ENCODE measurements around the gene L3MBTL3. TPM values are rescaled to one million over a fixed set of nuclear protein-coding genes. Genes with fewer than 3 reads are reported as not detected.

The L3MBTL3 gene
- total RNA-seq, 4 donors from 2014 or later: 8.1 to 57.6 (median 21.9) TPM

GRCh38 chr6:130070792-130071191, 52.4 kb downstream of the L3MBTL3 start:
- Histone ChIP-seq H3K27ac (no peak overlapping the region), H3K27me3 (no peaks in the 10 kb centered on the region), H3K4me3 (no peak overlapping the region), H3K36me3 (peaks cover 0 to 7% (median 0%) of the 10 kb centered on the region in 4 donors), H3K4me1 (no peaks in the 10 kb centered on the region), H3K9me3 (no peaks in the 10 kb centered on the region)
- intact Hi-C loops (cut with DNase I; ENCODE audit: low total_unique reads) (no loop called here), in situ Hi-C loops (cut with MboI; ENCODE audit: low pct_ligation_motif_present in 1 of 4, low pct_unique_long_range_greater_than_20kb in 1 of 4, low sequenced_read_pairs in 3 of 4) (no loop called here)
- TF ChIP-seq EP300 (IDR thresholded peaks at IDR 0.05; ENCODE audit: low read depth) (no peak), CTCF (IDR thresholded peaks at IDR 0.05) (no peak), POLR2A (IDR thresholded peaks at IDR 0.05) (no peak), POLR2AphosphoS5 (IDR thresholded peaks at IDR 0.05) (no peak)
- WGBS, 2 donors (ENCODE audit: low coverage in 1 of 2): 90 to 91% methylated on average over 5 to 6 of the region's 6 CpGs
- no peak for DNase-seq

- no peak for DNase-seq
- WGBS, 2 donors (ENCODE audit: low coverage in 1 of 2): 70 to 88% methylated on average over 3 of the region's 3 CpGs
- no peaks in the 10 kb centered on the region for H3K4me1 ChIP-seq
- TF ChIP-seq EP300 (IDR thresholded peaks at IDR 0.05; ENCODE audit: low read depth) (no peak), POLR2A (IDR thresholded peaks at IDR 0.05) (no peak), CTCF (IDR thresholded peaks at IDR 0.05) (no peak), POLR2AphosphoS5 (IDR thresholded peaks at IDR 0.05) (no peak)
- in situ Hi-C loops (cut with MboI; ENCODE audit: low pct_ligation_motif_present in 1 of 4, low pct_unique_long_range_greater_than_20kb in 1 of 4, low sequenced_read_pairs in 3 of 4) (no loop called here), intact Hi-C loops (cut with DNase I; ENCODE audit: low total_unique reads) (no loop called here)
- peaks cover 0 to 5% (median 0%) of the 10 kb centered on the region in 4 donors for H3K36me3 ChIP-seq
- no peaks in the 10 kb centered on the region for H3K9me3 ChIP-seq
- H3K4me3 ChIP-seq: no peak overlapping the region
- H3K27ac ChIP-seq: no peak overlapping the region
- no peaks in the 10 kb centered on the region for H3K27me3 ChIP-seq
These were observed 57.6 kb downstream of the L3MBTL3 start for GRCh38 chr6:130075879-130076460.

- TF ChIP-seq EP300 (IDR thresholded peaks at IDR 0.05; ENCODE audit: low read depth): no peak
- no peak for TF ChIP-seq CTCF (IDR thresholded peaks at IDR 0.05)
- Histone ChIP-seq H3K36me3 (no peaks in the 10 kb centered on the region), H3K4me3 (no peak overlapping the region), H3K4me1 (no peaks in the 10 kb centered on the region), H3K27me3 (no peaks in the 10 kb centered on the region), H3K9me3 (no peaks in the 10 kb centered on the region), H3K27ac (no peak overlapping the region)
- in situ Hi-C loops (cut with MboI; ENCODE audit: low pct_ligation_motif_present in 1 of 4, low pct_unique_long_range_greater_than_20kb in 1 of 4, low sequenced_read_pairs in 3 of 4): no loop called here
- 66 to 72% methylated on average over 2 of the region's 2 CpGs for WGBS, 2 donors (ENCODE audit: low coverage in 1 of 2)
- intact Hi-C loops (cut with DNase I; ENCODE audit: low total_unique reads): no loop called here
- no peak for DNase-seq
These were observed 58.1 kb downstream of the L3MBTL3 start for GRCh38 chr6:130076512-130076911.

GRCh38 chr6:130090796-130091195, 72.4 kb downstream of the L3MBTL3 start:
- Histone ChIP-seq H3K4me1 (no peaks in the 10 kb centered on the region), H3K9me3 (no peaks in the 10 kb centered on the region), H3K27me3 (no peaks in the 10 kb centered on the region), H3K36me3 (peaks cover 0 to 11% (median 0%) of the 10 kb centered on the region in 4 donors), H3K4me3 (no peak overlapping the region), H3K27ac (no peak overlapping the region)
- no peak for DNase-seq
- in situ Hi-C loops (cut with MboI; ENCODE audit: low pct_ligation_motif_present in 1 of 4, low pct_unique_long_range_greater_than_20kb in 1 of 4, low sequenced_read_pairs in 3 of 4): no loop called here
- intact Hi-C loops (cut with DNase I; ENCODE audit: low total_unique reads): no loop called here
- TF ChIP-seq CTCF (IDR thresholded peaks at IDR 0.05) (no peak), EP300 (IDR thresholded peaks at IDR 0.05; ENCODE audit: low read depth) (no peak), POLR2AphosphoS5 (IDR thresholded peaks at IDR 0.05) (no peak), POLR2A (IDR thresholded peaks at IDR 0.05) (no peak)

Measured in transverse colon (tissue), 4 donors.